Heart left ventricle (tissue), 16 donors: ENCODE data around the gene PITPNM1. TPM values are rescaled to one million over a fixed set of nuclear protein-coding genes. Genes with fewer than 3 reads are reported as not detected.

Source experiments
- ATAC-seq, 4 donors: fragments of 200-7000 bp; cut with Tn5 transposase; one replicate each; pipeline ENCODE4 v1.9.1; 2020 to 2022; ENCODE audit warnings: moderate library complexity in 4 of 4, mild to moderate bottlenecking in 3 of 4, moderate number of reproducible peaks in 1 of 4
- DNase-seq, 5 donors: peaks; one replicate each; pipeline ENCODE4 v3.0.0-alpha.2; 2020
- H3K27ac ChIP-seq, 12 donors: fragments of 200-600 bp; sonication (generic) in 4 of 12; one replicate each; pipeline versions ENCODE4 v1.5.0 to v1.8.0; 2016 to 2022; ENCODE audit warnings: mild to moderate bottlenecking in 2 of 12
- H3K27me3 ChIP-seq, 9 donors: fragments of 200-600 bp; sonication (generic) in 2 of 9; one replicate each; pipeline versions ENCODE4 v1.5.1 to v1.8.0; 2016 to 2022; ENCODE audit warnings: mild to moderate bottlenecking in 3 of 9
- H3K36me3 ChIP-seq, 9 donors: fragments of 200-600 bp; sonication (generic) in 2 of 9; one replicate each; pipeline versions ENCODE4 v1.5.0 to v1.8.0; 2018 to 2022; ENCODE audit warnings: mild to moderate bottlenecking in 2 of 9
- H3K4me1 ChIP-seq, 12 donors: fragments of 200-600 bp; sonication (generic) in 4 of 12; one replicate each; pipeline versions ENCODE4 v1.5.0 to v1.8.0; 2016 to 2022; ENCODE audit warnings: mild to moderate bottlenecking in 3 of 12
- H3K4me3 ChIP-seq, 12 donors: fragments of 200-600 bp; sonication (generic) in 4 of 12; one replicate each; pipeline versions ENCODE4 v1.5.0 to v1.8.0; 2017 to 2022; ENCODE audit warnings: mild to moderate bottlenecking in 9 of 12, moderate library complexity in 4 of 12
- H3K9me3 ChIP-seq, 12 donors: fragments of 200-600 bp; sonication (generic) in 4 of 12; one replicate each; pipeline versions ENCODE4 v1.5.0 to v1.8.0; 2016 to 2022; ENCODE audit warnings: mild to moderate bottlenecking in 1 of 12
- CTCF ChIP-seq, 12 donors: fragments of 200-600 bp; sonication (generic) in 4 of 12; IDR thresholded peaks; one replicate each; pipeline versions ENCODE4 v1.5.0 to v1.8.0; 2018 to 2022; ENCODE audit warnings: antibody characterized with exemption in 12 of 12, mild to moderate bottlenecking in 5 of 12
- POLR2A ChIP-seq, 2 donors: fragments of 450-650 bp; IDR thresholded peaks; one replicate each; pipeline ENCODE4 v1.6.1; 2017; ENCODE audit warnings: antibody characterized with exemption in 2 of 2, mild to moderate bottlenecking in 2 of 2, moderate library complexity in 2 of 2
- WGBS, 4 donors: extraction: QIAGEN DNeasy Blood & Tissue Kit in 2 of 4; methylation state at CpG; one replicate each; pipeline versions ENCODE4 v1.1.5 to v1.1.7; 2013 to 2018; 5-methylcytosine and 5-hydroxymethylcytosine counted together
- intact Hi-C, 10 donors: fragments of 100-400 bp; cut with DNase I; formaldehyde crosslinking; loops; one replicate each; pipeline versions ENCODE4 v1.11.1 to v1.14.2; 2022
- polyA plus RNA-seq, 2 donors: library from polyadenylated mRNA; stranded (reverse); fragments of 200-250 nt; gene quantifications; one replicate each; pipeline ENCODE4 v1.2.3, GENCODE V29; 2013
- total RNA-seq, 9 donors: library from RNA; depleted of rRNA in 2 of 9; stranded (reverse); fragments of >200 nt in 2 of 9; fragmentation: NEBNext Ultra II Directional in 3 of 9; extraction: Animal tissue kit (Norgen Biotek cat#: 25700) in 3 of 9; gene quantifications; one replicate each; pipeline versions ENCODE4 v1.1.0 to v1.2.4, GENCODE V29; 2016 to 2023
- donor health status: ischemic (EF 13 %, LVEDD 7.1; RV severe dilation, severe dysfunction).
- donor health status: healthy with polysubstance abuse.
- donor health status: DM: no; HTN: yes; CAD: no.
- donor health status: DM: no; HTN: no; CAD: no.
- donor health status: ischemic (EF 25% LVEDD 6.9; RV normal size, moderate dysfunction).
- donor health status: ischemic (EF 25% LVEDD 5.7; RV mildly dilated, moderate dysfunction).
- donor health status: healthy.
- donor health status: DM: yes; HTN: yes; CAD: no.
- donor health status: ischemic (EF 35%, LVEDD 5.7; RV mildly dilated, moderate dysfunction).
- donor health status: nonischemic (EF 11% LVEDD 7.7; RV severe dilation, severe dysfunction).
- donor health status: DM: yes; HTN: yes; CAD: no.
- donor health status: PGD.
- donor health status: ischemic (EF 29% LVEDD 5.4; RV normal size, mild dysfunction).
- donor health status: nonischemic (EF 23%, LVEDD 6.1; RV moderate dilation, normal function).

The PITPNM1 gene
- total and polyA plus RNA-seq, 11 donors, result 24.2 to 69.1 (median 34.3) TPM

GRCh38 chr11:67484847-67485311 is 20.3 kb downstream of the PITPNM1 start:
- H3K9me3 ChIP-seq, result no peaks in the 10 kb centered on the region
- peak overlapping the region in 1 of 12 donors; percentile 60 for H3K4me3 ChIP-seq
- ATAC-seq (no peak), DNase-seq (peak in 3 of 5 donors; percentile 27 to 62 (median 28))
- intact Hi-C loops, result loop anchor here in 1 of 10 donors (5.0 kb wide), 1 partner anchor 93 kb away; the partner anchor contains the start of gene RAD9A
- peaks cover 5 to 44% (median 25%) of the 10 kb centered on the region in 12 donors for H3K4me1 ChIP-seq
- peaks cover 0 to 30% (median 22%) of the 10 kb centered on the region in 9 donors for H3K36me3 ChIP-seq
- no peaks in the 10 kb centered on the region for H3K27me3 ChIP-seq
- H3K27ac ChIP-seq, result peak overlapping the region in 2 of 12 donors; percentile 16 to 88
- TF ChIP-seq CTCF (IDR thresholded peaks at IDR 0.05), result no peak
- WGBS, 4 donors, result 65 to 79% (median 75%) methylated on average over 11 of the region's 11 CpGs

GRCh38 chr11:67483831-67484665 is 21.1 kb downstream of the PITPNM1 start:
- Histone ChIP-seq H3K4me3 (peak overlapping the region in 9 of 12 donors; percentile 53 to 72 (median 65)), H3K27ac (peak overlapping the region in 5 of 12 donors; percentile 80 to 88 (median 85)), H3K4me1 (peaks cover 5 to 44% (median 25%) of the 10 kb centered on the region in 12 donors), H3K36me3 (peaks cover 0 to 21% (median 16%) of the 10 kb centered on the region in 9 donors), H3K27me3 (peaks cover 0 to 3% (median 0%) of the 10 kb centered on the region in 9 donors), H3K9me3 (no peaks in the 10 kb centered on the region)
- TF ChIP-seq POLR2A (IDR thresholded peaks at IDR 0.05) (no peak), CTCF (IDR thresholded peaks at IDR 0.05) (no peak)
- 88 to 91% (median 90%) methylated on average over 16 of the region's 16 CpGs for WGBS, 4 donors
- intact Hi-C loops, result loop anchor here in 2 of 10 donors (2.0 to 5.0 kb wide), 2 partner anchors 21 to 92 kb away; partner anchors contain the start of genes PITPNM1 (in 1 of the 2) and RAD9A (in 1 of the 2)
- DNase-seq (peak in 1 of 5 donors; percentile 63), ATAC-seq (no peak)

- ATAC-seq, result peak; percentile 96 to 99 (median 99)
- intact Hi-C loops, result loop anchor here in 2 of 10 donors (2.0 to 5.0 kb wide), 2 partner anchors 22 to 91 kb away; partner anchors contain the start of genes PITPNM1 (in 1 of the 2) and RAD9A (in 1 of the 2)
- H3K9me3 ChIP-seq, result no peaks in the 10 kb centered on the region
- peak within 1 kb of the TSS; percentile 41 to 72 (median 60) for H3K4me3 ChIP-seq
- peaks cover 5 to 44% (median 25%) of the 10 kb centered on the region in 12 donors for H3K4me1 ChIP-seq
- WGBS, 4 donors, result 9 to 11% (median 10%) methylated on average over 53 to 60 of the region's 60 CpGs
- peak within 1 kb of the TSS; percentile 21 to 91 (median 85) for H3K27ac ChIP-seq
- TF ChIP-seq POLR2A (IDR thresholded peaks at IDR 0.05) (peak in 1 of 2 donors; percentile 64), CTCF (IDR thresholded peaks at IDR 0.05) (peak in 3 of 12 donors; percentile 11 to 37 (median 34))
- DNase-seq, result peak; percentile 97 to 98 (median 98)
- peaks cover 0 to 3% (median 0%) of the 10 kb centered on the region in 9 donors for H3K27me3 ChIP-seq
- H3K36me3 ChIP-seq, result peaks cover 0 to 18% (median 14%) of the 10 kb centered on the region in 9 donors
These were observed 22.1 kb downstream of the PITPNM1 start, which contains the start of gene AIP for GRCh38 chr11:67482827-67483798. Gene AIP, plus strand, starts transcription at chr11:67483026. Its CDS starts 133 bp downstream, at chr11:67483159.
